GM12801 (cell line): ENCODE measurements around the gene HAGHL.

Experiments used
- TF ChIP-seq, protein P1 (sequence below): IDR thresholded peaks from one replicate; pipeline ENCODE4 v1.5.1; 2011; ENCODE audit warnings: control low read depth; ENCODE audit not compliant: insufficient read length; ENCODE audit errors: extremely low read depth

Gene HAGHL

GRCh38 chr16:685967-686366 is 40.9 kb upstream of the HAGHL start:
- TF ChIP-seq, protein P1, sequence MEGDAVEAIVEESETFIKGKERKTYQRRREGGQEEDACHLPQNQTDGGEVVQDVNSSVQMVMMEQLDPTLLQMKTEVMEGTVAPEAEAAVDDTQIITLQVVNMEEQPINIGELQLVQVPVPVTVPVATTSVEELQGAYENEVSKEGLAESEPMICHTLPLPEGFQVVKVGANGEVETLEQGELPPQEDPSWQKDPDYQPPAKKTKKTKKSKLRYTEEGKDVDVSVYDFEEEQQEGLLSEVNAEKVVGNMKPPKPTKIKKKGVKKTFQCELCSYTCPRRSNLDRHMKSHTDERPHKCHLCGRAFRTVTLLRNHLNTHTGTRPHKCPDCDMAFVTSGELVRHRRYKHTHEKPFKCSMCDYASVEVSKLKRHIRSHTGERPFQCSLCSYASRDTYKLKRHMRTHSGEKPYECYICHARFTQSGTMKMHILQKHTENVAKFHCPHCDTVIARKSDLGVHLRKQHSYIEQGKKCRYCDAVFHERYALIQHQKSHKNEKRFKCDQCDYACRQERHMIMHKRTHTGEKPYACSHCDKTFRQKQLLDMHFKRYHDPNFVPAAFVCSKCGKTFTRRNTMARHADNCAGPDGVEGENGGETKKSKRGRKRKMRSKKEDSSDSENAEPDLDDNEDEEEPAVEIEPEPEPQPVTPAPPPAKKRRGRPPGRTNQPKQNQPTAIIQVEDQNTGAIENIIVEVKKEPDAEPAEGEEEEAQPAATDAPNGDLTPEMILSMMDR = no peak

DNA sequence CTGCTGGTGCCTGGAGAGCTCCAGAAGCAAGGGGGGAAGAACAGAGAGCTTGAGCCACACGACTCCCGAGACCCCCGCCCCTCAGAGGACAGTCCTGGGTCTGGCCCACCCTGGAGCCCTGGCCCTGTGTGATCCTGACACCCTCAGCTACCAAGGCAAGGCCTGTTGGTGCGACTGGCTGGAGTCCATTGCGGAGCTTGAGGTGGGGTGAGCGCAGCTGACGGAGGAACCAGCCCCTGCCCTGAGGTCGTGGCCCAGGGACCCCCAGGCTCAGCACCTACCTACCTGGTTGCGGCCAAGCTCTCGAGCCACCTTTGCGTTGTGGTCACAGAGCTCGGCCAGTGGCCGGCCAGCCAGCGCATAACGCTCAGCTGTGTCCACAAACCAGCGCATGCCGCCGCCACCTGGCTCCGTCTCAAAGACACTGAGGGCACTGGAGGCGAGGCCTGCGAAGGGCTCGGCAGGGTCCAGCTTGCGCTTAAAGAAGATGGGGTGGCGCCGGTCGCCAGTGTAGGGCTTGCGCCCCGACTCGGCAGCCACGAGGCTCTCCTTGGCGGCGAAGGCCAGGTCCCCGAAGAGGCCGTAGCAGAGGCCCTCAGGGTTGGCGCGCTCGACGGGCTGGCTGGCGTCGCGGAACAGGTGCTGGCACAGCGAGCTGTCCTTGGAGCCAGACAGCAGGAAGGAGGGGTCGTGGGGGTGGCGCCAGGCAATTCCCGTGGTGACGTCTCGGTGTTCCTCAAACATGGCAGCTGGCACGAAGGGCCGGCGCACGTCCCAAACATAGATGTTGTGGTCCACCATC is 40.2 kb upstream of the HAGHL start:
- TF ChIP-seq, protein P1 = no peak

GRCh38 chr16:687499-687898 is 39.4 kb upstream of the HAGHL start:
- TF ChIP-seq, protein P1 = no peak

DNA sequence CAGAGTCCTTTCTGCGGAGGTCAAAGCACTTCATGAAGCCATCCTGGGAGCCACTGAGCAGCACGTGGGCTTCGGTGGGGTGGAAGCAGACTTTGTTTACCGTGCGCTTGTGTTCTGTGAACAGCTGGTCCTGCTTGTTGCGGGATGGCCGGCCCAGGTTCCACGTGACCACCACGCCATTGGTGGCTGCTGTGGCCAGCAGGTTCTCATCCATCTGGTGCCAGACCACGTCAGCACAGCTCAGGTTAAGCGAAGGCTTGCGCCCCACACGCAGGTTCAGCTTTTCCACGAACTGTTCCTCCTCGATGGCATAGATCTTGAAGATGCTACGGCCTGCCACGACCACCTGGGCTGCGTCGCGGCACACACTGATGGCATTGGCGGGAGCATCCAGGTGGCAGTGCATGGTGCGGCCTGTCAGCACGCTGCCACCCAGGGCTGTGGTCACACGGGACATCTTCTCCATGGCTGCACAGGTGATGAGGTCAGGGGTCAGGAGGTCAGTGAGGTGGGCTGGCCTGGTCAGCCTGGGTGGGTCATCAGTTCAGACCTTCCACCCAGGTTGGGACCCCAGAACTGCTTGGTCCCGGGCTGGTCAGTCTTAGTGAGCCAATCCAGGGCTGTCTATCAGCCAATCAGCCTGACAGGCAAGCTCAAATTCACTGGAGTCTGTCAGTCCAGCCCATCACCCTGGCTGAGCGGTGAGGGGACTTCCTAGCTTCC is 37.6 kb upstream of the HAGHL start:
- TF ChIP-seq, protein P1 = no peak

DNA sequence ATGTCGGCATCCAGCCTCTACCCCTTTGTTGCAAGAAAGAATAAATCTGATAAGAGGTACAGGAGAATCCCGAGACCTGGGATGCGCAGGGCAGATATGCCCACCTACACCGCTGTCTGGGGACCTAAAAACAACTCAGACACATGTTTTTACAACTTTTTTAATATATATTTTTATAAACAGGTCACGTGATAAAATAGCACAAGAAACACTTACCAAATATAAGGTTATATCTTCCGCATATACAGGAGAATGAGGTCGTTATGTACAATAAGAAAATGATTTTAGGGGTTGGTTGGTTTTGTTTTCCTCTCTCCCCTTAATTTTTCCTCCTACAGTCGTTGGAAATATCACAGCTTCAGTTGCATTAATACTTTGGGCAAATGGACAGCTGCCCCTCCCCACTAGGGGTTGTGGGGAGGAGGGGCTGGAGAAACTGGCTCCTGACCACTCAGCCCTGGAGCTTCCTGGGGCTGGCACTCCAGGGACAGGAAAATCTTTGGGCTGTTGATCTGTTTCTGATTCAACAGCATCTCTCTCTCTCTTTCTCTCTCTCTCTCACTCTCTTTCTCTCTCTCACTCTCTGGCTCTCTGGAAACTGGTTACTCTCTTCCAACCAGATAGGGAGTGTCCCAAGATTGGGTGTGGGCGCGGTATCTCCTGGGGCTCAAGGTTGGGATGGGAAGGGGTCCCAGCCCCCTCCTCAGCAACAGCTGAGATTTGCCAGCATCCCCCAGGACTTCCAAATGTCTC is 34.4 kb upstream of the HAGHL start:
- TF ChIP-seq, protein P1 = no peak

DNA sequence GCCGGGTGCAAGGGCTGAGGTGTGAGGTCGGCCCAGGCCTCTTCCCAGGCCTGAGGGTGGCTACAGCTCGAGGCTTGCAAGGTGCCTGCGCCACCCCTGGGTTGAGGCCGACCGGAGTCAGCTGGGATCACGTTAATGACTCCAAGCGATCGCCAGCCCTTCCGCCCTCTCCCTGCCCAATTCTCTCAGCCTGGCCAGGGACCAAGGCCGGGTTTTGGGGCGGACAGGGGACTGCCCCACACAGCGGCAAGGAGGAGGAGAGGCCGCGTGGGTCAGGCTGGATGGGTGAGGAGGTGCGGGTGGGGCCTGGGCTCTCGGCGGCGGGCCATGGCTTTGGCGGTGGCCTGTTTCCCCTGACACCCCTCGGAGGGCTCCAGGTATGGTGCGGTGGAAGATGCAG is 33.5 kb upstream of the HAGHL start:
- TF ChIP-seq, protein P1 = no peak

- TF ChIP-seq, protein P1 = no peak
These were observed 33.1 kb upstream of the HAGHL start for GRCh38 chr16:693766-694165.
